Kidney (tissue), 14 donors: ENCODE measurements around the gene APOA1. TPM values are rescaled to one million over a fixed set of nuclear protein-coding genes. Genes with fewer than 3 reads are reported as not detected.

Experiments used
- DNase-seq, 5 donors: peaks; one replicate each; pipeline ENCODE4 v3.0.0-alpha.2; 2013 to 2020
- FAIRE-seq: peaks from 2 replicates; lab custom pipeline; 2012; peaks lifted over from hg19 to GRCh38; lab: Jason Lieb, UNC
- H3K27ac ChIP-seq, 2 donors: one replicate each; pipeline ENCODE4 v1.7.0; 2013; ENCODE audit warnings: low read depth in 2 of 2, low read length in 2 of 2, inconsistent platforms in 1 of 2
- H3K27me3 ChIP-seq: one replicate; pipeline ENCODE4 v1.7.1; 2013; ENCODE audit warnings: low read length, inconsistent platforms; ENCODE audit not compliant: control insufficient read depth, insufficient read depth
- H3K36me3 ChIP-seq, 3 donors: one replicate each; pipeline versions ENCODE4 v1.7.0 to v1.7.1; 2013; ENCODE audit warnings: low read length in 3 of 3, control low read depth in 1 of 3, inconsistent platforms in 1 of 3; ENCODE audit not compliant: insufficient read depth in 3 of 3, control insufficient read depth in 2 of 3
- H3K4me1 ChIP-seq, 3 donors: one replicate each; pipeline versions ENCODE4 v1.7.0 to v1.7.1; 2013; ENCODE audit warnings: low read length in 3 of 3, inconsistent platforms in 1 of 3, low read depth in 1 of 3; ENCODE audit not compliant: control insufficient read depth in 2 of 3, insufficient read depth in 2 of 3
- H3K4me3 ChIP-seq, 3 donors: one replicate each; pipeline versions ENCODE4 v1.7.0 to v1.8.1; 2013; ENCODE audit warnings: low read length in 3 of 3, control low read depth in 1 of 3, inconsistent platforms in 1 of 3
- H3K9ac ChIP-seq, 3 donors: one replicate each; pipeline versions ENCODE4 v1.7.0 to v1.7.1; 2013; ENCODE audit warnings: low read length in 3 of 3, control low read depth in 1 of 3, inconsistent platforms in 1 of 3
- H3K9me3 ChIP-seq, 3 donors: one replicate each; pipeline versions ENCODE4 v1.7.0 to v1.7.1; 2013; ENCODE audit warnings: low read length in 3 of 3, control low read depth in 1 of 3, inconsistent platforms in 1 of 3; ENCODE audit not compliant: control insufficient read depth in 2 of 3, insufficient read depth in 1 of 3
- intact Hi-C: fragments of 100-400 bp; cut with DNase I; formaldehyde crosslinking; loops from one replicate; pipeline ENCODE4 v1.11.1; 2022
- polyA plus RNA-seq: library from polyadenylated mRNA; stranded (reverse); fragments of 350-450 nt; fragmentation: Illumina TruSeq; extraction: RNeasy Lipid Tissue Mini Kit (QIAGEN cat#74804); gene quantifications from one replicate; pipeline ENCODE4 v1.2.3, GENCODE V29; 2014; ENCODE audit warnings: low read depth, low replicate concordance; ENCODE audit not compliant: insufficient read depth
- total RNA-seq: library from RNA; stranded (reverse); fragmentation: NEBNext Ultra II Directional; extraction: Animal tissue kit (Norgen Biotek cat#: 25700); gene quantifications from one replicate; pipeline ENCODE4 v1.2.1, GENCODE V29; 2021
- TF ChIP-seq, protein P1 (sequence below): IDR thresholded peaks from 3 replicates; pipeline ENCODE4 v1.5.1; 2012; ENCODE audit warnings: mild to moderate bottlenecking, moderate library complexity, borderline replicate concordance; ENCODE audit not compliant: insufficient read depth; ENCODE audit errors: extremely low read depth
- donor health status: control.
- donor health status: control.
- donor health status: control.
- donor health status: control.
- donor health status: control.
- donor health status: DM: yes; HTN: yes; CAD: no.
- donor health status: Normal renal cell carcinoma (clear cell type).

The APOA1 gene
- total and polyA plus RNA-seq, 2 donors from 2014 or later, result 2.0 TPM; not detected in 1

DNA sequence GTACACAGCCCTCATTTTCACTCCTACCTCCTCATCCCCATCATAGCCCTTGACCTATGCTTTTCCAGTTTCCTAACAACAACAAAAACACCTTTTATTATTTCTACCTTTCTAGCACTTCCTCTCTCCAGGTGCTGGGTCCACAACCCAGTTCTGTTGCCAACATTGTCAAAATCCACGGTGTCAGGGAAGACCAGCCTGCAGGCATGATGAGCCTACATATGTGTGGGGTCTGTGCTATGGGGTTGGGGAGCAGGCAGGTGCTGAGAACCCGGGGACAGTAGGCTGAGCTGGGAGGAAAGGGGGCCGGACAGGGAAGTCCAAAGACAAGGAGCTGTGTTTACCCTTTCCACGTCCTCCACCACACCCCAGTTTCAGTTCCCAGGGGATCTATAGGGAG is 48.9 kb downstream of the APOA1 start:
- Histone ChIP-seq H3K9me3 (no peaks in the 10 kb centered on the region), H3K36me3 (peaks cover 5 to 25% (median 18%) of the 10 kb centered on the region in 3 donors), H3K27ac (peak overlapping the region in 1 of 2 donors; percentile 28), H3K27me3 (no peaks in the 10 kb centered on the region), H3K4me1 (peaks cover 0 to 17% (median 16%) of the 10 kb centered on the region in 3 donors), H3K4me3 (peak overlapping the region; percentile 65 to 94 (median 92)), H3K9ac (peak overlapping the region in 2 of 3 donors; percentile 83)
- FAIRE-seq, result no peak
- TF ChIP-seq, protein P1, sequence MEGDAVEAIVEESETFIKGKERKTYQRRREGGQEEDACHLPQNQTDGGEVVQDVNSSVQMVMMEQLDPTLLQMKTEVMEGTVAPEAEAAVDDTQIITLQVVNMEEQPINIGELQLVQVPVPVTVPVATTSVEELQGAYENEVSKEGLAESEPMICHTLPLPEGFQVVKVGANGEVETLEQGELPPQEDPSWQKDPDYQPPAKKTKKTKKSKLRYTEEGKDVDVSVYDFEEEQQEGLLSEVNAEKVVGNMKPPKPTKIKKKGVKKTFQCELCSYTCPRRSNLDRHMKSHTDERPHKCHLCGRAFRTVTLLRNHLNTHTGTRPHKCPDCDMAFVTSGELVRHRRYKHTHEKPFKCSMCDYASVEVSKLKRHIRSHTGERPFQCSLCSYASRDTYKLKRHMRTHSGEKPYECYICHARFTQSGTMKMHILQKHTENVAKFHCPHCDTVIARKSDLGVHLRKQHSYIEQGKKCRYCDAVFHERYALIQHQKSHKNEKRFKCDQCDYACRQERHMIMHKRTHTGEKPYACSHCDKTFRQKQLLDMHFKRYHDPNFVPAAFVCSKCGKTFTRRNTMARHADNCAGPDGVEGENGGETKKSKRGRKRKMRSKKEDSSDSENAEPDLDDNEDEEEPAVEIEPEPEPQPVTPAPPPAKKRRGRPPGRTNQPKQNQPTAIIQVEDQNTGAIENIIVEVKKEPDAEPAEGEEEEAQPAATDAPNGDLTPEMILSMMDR, result no peak
- intact Hi-C loops, result no loop called here
- no peak for DNase-seq

DNA sequence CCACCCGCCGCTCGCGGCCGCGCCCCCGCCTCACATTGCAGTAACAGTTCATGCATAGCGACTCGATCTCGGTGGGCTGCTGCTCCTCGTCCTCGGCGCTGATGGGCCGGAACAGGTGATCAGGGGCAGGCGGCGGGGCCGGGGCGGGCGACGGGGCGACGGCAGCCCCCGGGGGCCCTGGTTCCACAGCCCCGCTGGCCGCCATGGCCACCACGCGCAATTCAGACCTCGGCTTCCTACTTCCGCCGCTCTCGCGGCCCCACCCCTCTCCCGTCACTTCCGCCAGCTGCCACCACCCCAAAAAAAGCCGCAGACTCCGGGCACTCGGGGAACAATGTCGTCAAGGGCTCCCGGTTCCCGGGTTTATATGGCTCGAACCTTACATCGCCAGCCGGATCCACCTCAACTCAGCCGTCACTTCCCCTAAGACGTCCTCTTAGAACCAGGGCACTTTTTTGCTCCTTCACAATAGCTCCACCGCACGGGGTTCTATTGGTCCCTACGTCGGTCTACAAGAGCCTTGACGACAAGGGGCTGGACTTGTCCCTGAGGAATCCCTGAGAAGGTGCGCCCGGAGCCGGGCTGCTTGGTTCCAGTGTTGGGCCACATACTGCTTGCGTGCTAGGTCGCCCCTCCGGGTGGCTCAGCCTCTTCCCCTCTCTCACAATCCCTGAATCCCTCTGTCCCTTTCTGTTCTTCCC is 49.5 kb downstream of the APOA1 start, which contains the start of gene ZPR1:
Gene ZPR1, minus strand, starts transcription at position 238 of the 701 bp plus-strand sequence. Its CDS starts 33 bp downstream, at position 205.
- Histone ChIP-seq H3K9me3 (no peaks in the 10 kb centered on the region), H3K36me3 (peaks cover 5 to 31% (median 24%) of the 10 kb centered on the region in 3 donors), H3K27ac (peak within 1 kb of the TSS; percentile 28 to 64), H3K9ac (peak within 1 kb of the TSS; percentile 59 to 83 (median 83)), H3K4me3 (peak within 1 kb of the TSS; percentile 88 to 94 (median 92)), H3K4me1 (peaks cover 0 to 17% (median 16%) of the 10 kb centered on the region in 3 donors), H3K27me3 (no peaks in the 10 kb centered on the region)
- intact Hi-C loops, result no loop called here
- TF ChIP-seq, protein P1, result no peak
- DNase-seq (peak; percentile 84 to 93 (median 88)), FAIRE-seq (no peak)

DNA sequence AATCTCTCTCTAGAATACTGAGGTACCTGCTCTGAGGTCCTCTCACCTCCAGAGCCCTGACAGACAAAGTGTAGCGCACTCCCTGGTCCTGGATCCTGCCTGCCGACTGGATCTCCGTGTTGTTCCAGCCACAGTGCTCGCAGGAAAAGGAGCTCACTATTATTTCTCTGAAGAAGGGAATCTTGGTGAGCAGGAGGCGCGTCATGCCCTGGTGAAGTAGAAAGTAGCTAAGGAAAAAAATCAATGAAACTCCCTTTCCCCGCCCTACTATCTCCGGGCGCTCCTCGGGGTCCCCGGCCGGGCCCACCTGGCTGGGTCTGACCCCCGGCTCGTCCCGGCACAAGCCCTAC is 50.0 kb downstream of the APOA1 start:
- Histone ChIP-seq H3K9ac (peak overlapping the region; percentile 59 to 83 (median 73)), H3K27me3 (no peaks in the 10 kb centered on the region), H3K9me3 (no peaks in the 10 kb centered on the region), H3K4me1 (peaks cover 0 to 17% (median 16%) of the 10 kb centered on the region in 3 donors), H3K27ac (peak overlapping the region; percentile 28 to 64), H3K4me3 (peak overlapping the region; percentile 88 to 94 (median 92)), H3K36me3 (peaks cover 5 to 33% (median 27%) of the 10 kb centered on the region in 3 donors)
- DNase-seq (no peak), FAIRE-seq (no peak)
- TF ChIP-seq, protein P1, result no peak
- intact Hi-C loops, result no loop called here
